OCI-M2 (cell line): ENCODE results near the gene RPL37.
"Not testable (repeated sequence)": the region's sequence is repeated elsewhere in the genome, so short reads cannot be mapped to it uniquely, and the experiment has no call there.

Source experiments
- DNase-seq: peaks from one replicate; lab custom pipeline; 2025; ENCODE audit not compliant: unreplicated experiment; lab: John Stamatoyannopoulos, UW

Gene RPL37

GRCh38 chr5:40797273-40798011, 37.6 kb downstream of the RPL37 start:
- no peak for DNase-seq

- no peak for DNase-seq
Measured at GRCh38 chr5:40796487-40796889, 38.5 kb downstream of the RPL37 start.

- DNase-seq = not testable (repeated sequence)
Measured at GRCh38 chr5:40794877-40795276, 40.1 kb downstream of the RPL37 start.

- not testable (repeated sequence) for DNase-seq
Measured at GRCh38 chr5:40794340-40794739, 40.7 kb downstream of the RPL37 start.

GRCh38 chr5:40792691-40793090, 42.3 kb downstream of the RPL37 start:
- DNase-seq = not testable (repeated sequence)

- no peak for DNase-seq
Measured at GRCh38 chr5:40791715-40792139, 43.3 kb downstream of the RPL37 start.

- no peak for DNase-seq
Measured at GRCh38 chr5:40790947-40791593, 44.0 kb downstream of the RPL37 start.

GRCh38 chr5:40788941-40789340, 46.1 kb downstream of the RPL37 start:
- not testable (repeated sequence) for DNase-seq

GRCh38 chr5:40787986-40788385, 47.0 kb downstream of the RPL37 start:
- no peak for DNase-seq

- DNase-seq = not testable (repeated sequence)
Measured at GRCh38 chr5:40786664-40787063, 48.4 kb downstream of the RPL37 start.

GRCh38 chr5:40784916-40785315, 50.1 kb downstream of the RPL37 start:
- DNase-seq = no peak

GRCh38 chr5:40784027-40784653, 50.9 kb downstream of the RPL37 start:
- DNase-seq = no peak

- no peak for DNase-seq
Measured at GRCh38 chr5:40781843-40782409, 53.1 kb downstream of the RPL37 start.

- no peak for DNase-seq
Measured at GRCh38 chr5:40780858-40781257, 54.2 kb downstream of the RPL37 start.

- no peak for DNase-seq
Measured at GRCh38 chr5:40780199-40780598, 54.8 kb downstream of the RPL37 start.

- DNase-seq = no peak
Measured at GRCh38 chr5:40779561-40779960, 55.5 kb downstream of the RPL37 start.

GRCh38 chr5:40778133-40778532, 56.9 kb downstream of the RPL37 start:
- no peak for DNase-seq

- no peak for DNase-seq
Measured at GRCh38 chr5:40776658-40776977, 58.4 kb downstream of the RPL37 start.

GRCh38 chr5:40775846-40776657, 59.0 kb downstream of the RPL37 start:
- no peak for DNase-seq
